PC-9 (cell line): ENCODE results near the gene KIF5A.

ENCODE experiments used
- EZH2 ChIP-seq: fragments of 200-600 bp; sonication (generic); IDR thresholded peaks from 2 replicates; pipeline ENCODE4 v1.8.0; 2017; ENCODE audit warnings: antibody characterized with exemption, low read depth
- TF ChIP-seq, protein P1 (sequence below): fragments of 200-600 bp; sonication (generic); conservative IDR thresholded peaks from 2 replicates; pipeline ENCODE4 v1.6.1; 2017; ENCODE audit warnings: mixed run types, antibody characterized with exemption, mild to moderate bottlenecking, moderate library complexity

GRCh38 chr12:57549203-57549908 lies 488 bp upstream of the KIF5A start:
- TF ChIP-seq, protein P1, sequence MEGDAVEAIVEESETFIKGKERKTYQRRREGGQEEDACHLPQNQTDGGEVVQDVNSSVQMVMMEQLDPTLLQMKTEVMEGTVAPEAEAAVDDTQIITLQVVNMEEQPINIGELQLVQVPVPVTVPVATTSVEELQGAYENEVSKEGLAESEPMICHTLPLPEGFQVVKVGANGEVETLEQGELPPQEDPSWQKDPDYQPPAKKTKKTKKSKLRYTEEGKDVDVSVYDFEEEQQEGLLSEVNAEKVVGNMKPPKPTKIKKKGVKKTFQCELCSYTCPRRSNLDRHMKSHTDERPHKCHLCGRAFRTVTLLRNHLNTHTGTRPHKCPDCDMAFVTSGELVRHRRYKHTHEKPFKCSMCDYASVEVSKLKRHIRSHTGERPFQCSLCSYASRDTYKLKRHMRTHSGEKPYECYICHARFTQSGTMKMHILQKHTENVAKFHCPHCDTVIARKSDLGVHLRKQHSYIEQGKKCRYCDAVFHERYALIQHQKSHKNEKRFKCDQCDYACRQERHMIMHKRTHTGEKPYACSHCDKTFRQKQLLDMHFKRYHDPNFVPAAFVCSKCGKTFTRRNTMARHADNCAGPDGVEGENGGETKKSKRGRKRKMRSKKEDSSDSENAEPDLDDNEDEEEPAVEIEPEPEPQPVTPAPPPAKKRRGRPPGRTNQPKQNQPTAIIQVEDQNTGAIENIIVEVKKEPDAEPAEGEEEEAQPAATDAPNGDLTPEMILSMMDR: no peak
- TF ChIP-seq EZH2: no peak
